ENCODE results near the gene PRDM15. TPM values are rescaled to one million over a fixed set of nuclear protein-coding genes. Genes with fewer than 3 reads are reported as not detected.

The PRDM15 gene
- total RNA-seq, 1 donor from 2014 or later = 5.4 TPM

DNA sequence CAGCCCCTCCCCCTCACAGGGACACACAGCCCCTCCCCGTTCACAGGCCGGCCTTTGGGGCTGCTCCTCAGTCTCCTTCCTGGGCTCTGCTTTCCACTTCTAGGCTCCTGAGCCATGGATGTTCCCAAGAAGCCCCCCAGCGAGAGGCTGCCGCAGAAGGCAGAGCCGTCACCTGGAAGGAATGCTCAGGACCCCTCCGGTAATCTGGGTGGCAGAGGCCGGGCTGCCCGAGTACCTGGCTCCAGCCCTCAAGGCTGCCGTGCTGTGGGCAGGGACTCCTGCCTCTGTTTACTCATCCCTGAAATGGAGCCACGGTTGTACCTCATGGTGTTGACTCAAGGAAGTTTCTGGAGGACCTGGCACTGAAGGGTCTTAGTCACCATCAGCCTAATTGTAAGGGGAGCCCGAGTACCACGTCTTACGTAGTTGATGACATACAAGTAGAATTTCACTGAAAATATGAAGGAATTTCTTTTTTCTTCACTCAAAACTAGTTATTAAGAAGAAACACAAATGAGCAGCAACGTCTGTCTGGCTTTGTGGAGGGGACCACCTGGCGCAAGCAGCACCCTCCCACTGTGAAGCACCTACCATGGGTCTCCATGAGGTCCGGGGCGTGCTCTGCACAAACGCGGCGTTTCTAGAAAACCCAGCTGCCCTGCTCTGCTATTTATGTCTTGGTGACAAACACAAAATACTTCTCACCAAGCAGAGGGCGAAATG lies 33.7 kb downstream of the PRDM15 start:
- no peak for DNase-seq (ENCODE audit: low read depth)
- H3K27me3 ChIP-seq (ENCODE audit: control insufficient read depth, insufficient read depth, low read length) = no peaks in the 10 kb centered on the region
- TF ChIP-seq, protein P1, sequence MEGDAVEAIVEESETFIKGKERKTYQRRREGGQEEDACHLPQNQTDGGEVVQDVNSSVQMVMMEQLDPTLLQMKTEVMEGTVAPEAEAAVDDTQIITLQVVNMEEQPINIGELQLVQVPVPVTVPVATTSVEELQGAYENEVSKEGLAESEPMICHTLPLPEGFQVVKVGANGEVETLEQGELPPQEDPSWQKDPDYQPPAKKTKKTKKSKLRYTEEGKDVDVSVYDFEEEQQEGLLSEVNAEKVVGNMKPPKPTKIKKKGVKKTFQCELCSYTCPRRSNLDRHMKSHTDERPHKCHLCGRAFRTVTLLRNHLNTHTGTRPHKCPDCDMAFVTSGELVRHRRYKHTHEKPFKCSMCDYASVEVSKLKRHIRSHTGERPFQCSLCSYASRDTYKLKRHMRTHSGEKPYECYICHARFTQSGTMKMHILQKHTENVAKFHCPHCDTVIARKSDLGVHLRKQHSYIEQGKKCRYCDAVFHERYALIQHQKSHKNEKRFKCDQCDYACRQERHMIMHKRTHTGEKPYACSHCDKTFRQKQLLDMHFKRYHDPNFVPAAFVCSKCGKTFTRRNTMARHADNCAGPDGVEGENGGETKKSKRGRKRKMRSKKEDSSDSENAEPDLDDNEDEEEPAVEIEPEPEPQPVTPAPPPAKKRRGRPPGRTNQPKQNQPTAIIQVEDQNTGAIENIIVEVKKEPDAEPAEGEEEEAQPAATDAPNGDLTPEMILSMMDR (IDR thresholded peaks at IDR 0.05; ENCODE audit: insufficient read depth, low read length, poor library complexity, severe bottlenecking) = no peak
- no peaks in the 10 kb centered on the region for H3K36me3 ChIP-seq (ENCODE audit: control insufficient read depth, insufficient read depth, low read length)
- no peak overlapping the region for H3K4me3 ChIP-seq (ENCODE audit: low read depth, low read length)

DNA sequence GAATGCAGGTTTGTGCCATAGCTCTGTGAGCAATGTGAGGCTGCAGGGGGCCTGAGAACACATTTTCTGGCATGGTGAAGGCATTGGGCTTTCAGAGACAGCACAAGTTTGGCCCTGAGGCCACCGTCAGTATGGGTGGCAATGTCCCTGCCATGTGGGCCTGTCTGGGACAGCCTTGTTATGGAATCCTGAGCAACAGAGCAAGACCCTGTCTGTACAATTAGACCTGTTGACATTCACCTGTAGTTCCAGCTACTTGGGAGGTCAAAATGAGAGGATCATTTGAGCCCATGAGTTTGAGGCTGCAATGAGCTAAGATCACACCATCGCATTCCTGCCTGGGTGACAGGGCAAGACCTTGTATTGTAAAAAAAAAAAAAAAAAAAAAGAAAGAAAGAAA lies 35.6 kb downstream of the PRDM15 start:
- Histone ChIP-seq H3K27me3 (ENCODE audit: control insufficient read depth, insufficient read depth, low read length) (no peaks in the 10 kb centered on the region), H3K36me3 (ENCODE audit: control insufficient read depth, insufficient read depth, low read length) (no peaks in the 10 kb centered on the region), H3K4me3 (ENCODE audit: low read depth, low read length) (no peak overlapping the region)
- TF ChIP-seq, protein P1 (IDR thresholded peaks at IDR 0.05; ENCODE audit: insufficient read depth, low read length, poor library complexity, severe bottlenecking) = no peak
- DNase-seq (ENCODE audit: low read depth) = no peak

DNA sequence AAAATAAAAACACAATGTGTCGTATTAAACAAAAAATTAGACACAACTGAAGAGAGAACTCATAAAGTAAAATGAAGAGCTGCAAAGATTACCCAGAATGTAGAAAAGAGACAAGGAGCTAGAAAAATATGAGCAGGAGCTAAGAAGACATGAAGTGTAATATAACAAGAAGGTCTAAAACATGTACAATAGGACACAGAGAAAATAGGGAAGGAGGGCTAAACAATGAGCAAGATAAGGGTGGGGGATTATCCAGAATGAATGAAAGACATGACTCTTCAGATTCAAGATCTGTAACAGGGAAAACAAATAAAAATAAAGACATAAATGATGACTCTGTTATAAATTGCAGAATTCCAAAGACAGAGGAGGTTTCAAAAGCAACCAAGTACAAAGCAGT lies 38.3 kb downstream of the PRDM15 start:
- no peak for DNase-seq (ENCODE audit: low read depth)
- Histone ChIP-seq H3K27me3 (ENCODE audit: control insufficient read depth, insufficient read depth, low read length) (no peaks in the 10 kb centered on the region), H3K36me3 (ENCODE audit: control insufficient read depth, insufficient read depth, low read length) (no peaks in the 10 kb centered on the region), H3K4me3 (ENCODE audit: low read depth, low read length) (no peak overlapping the region)
- TF ChIP-seq, protein P1 (IDR thresholded peaks at IDR 0.05; ENCODE audit: insufficient read depth, low read length, poor library complexity, severe bottlenecking) = no peak

DNA sequence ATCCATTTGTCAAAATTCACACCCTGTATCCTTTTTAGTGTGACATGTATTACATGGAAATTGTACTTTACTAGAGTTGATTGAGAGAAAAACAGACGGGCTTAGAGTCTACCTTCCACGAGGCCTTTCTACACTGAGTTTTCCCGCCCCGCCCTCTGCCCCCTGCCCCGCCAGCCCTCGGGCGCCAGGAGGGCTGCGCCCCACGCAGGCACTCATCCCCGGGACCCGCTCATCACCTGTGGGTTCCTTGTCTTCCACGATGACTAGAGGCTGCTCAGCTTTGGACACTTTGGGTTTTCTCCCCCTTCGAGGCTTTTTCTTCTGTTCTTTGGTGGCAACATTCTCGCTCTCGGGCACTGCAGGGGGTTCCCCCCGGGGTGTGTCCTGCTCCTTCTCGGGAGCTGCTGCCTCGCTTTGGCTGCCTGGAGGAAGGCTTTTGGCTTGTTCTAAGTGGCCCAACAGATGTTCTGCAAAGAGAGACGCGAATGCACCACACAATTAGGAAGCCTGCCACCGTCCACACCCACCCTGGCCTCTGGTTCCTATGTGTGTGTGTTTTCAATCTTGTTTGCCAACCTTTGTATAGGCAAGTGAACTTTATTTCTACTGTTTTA lies 39.6 kb downstream of the PRDM15 start:
- DNase-seq (ENCODE audit: low read depth) = no peak
- Histone ChIP-seq H3K4me3 (ENCODE audit: low read depth, low read length) (no peak overlapping the region), H3K36me3 (ENCODE audit: control insufficient read depth, insufficient read depth, low read length) (no peaks in the 10 kb centered on the region), H3K27me3 (ENCODE audit: control insufficient read depth, insufficient read depth, low read length) (no peaks in the 10 kb centered on the region)
- TF ChIP-seq, protein P1 (IDR thresholded peaks at IDR 0.05; ENCODE audit: insufficient read depth, low read length, poor library complexity, severe bottlenecking) = no peak

DNA sequence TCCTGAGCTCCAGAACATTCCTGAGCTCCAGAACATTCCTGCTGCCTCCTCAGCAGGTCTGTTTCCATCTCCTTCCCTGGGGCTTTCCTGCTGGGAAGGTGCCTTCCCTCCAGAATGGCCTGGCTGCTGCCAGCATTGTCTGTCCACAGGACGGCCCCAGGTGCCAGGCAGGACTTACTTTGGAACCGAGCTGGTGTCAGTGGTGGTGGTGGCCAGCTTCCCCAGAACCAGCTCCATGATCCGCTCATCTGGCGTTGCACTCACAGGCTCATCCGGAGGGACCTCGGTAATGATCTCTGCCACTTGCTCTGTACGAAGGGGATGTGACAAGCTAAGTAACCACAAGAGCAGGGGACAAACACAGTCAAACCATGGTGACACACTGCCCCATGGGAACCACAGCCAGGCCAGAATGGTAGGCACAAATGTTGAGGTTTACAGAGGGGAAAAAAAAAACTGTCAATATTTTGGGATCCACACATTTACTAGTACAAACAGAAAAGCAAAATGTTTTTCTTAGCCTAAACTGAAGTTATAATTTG lies 41.3 kb downstream of the PRDM15 start:
- no peak for DNase-seq (ENCODE audit: low read depth)
- Histone ChIP-seq H3K36me3 (ENCODE audit: control insufficient read depth, insufficient read depth, low read length) (no peaks in the 10 kb centered on the region), H3K4me3 (ENCODE audit: low read depth, low read length) (no peak overlapping the region), H3K27me3 (ENCODE audit: control insufficient read depth, insufficient read depth, low read length) (no peaks in the 10 kb centered on the region)
- TF ChIP-seq, protein P1 (IDR thresholded peaks at IDR 0.05; ENCODE audit: insufficient read depth, low read length, poor library complexity, severe bottlenecking) = no peak

Data from kidney epithelial cell (primary cell).